ENCODE results near the gene SLC35F1.

DNA sequence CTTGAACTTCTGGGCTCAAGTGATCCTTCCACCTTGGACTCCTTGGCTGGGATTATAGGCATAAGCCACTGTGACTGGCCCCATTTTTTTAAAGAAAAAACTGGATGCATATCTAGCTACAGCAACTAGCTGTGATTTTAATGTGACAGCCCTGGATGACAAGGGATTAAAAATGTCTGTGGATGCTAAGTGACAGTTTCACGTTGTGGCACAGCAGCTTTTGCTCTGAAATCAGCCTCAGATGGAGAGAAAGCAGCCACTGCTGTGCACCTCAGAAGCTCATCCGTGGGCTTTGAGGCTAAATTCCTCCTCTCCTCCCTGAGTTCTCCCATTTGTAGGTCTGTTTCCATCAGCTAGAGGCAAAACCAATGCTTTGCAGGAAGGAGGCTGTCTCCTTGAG, 195.3 kb downstream of the SLC35F1 start:
- TF ChIP-seq POLR2A (IDR thresholded peaks at IDR 0.05) = no peak
- TF ChIP-seq, protein P1, sequence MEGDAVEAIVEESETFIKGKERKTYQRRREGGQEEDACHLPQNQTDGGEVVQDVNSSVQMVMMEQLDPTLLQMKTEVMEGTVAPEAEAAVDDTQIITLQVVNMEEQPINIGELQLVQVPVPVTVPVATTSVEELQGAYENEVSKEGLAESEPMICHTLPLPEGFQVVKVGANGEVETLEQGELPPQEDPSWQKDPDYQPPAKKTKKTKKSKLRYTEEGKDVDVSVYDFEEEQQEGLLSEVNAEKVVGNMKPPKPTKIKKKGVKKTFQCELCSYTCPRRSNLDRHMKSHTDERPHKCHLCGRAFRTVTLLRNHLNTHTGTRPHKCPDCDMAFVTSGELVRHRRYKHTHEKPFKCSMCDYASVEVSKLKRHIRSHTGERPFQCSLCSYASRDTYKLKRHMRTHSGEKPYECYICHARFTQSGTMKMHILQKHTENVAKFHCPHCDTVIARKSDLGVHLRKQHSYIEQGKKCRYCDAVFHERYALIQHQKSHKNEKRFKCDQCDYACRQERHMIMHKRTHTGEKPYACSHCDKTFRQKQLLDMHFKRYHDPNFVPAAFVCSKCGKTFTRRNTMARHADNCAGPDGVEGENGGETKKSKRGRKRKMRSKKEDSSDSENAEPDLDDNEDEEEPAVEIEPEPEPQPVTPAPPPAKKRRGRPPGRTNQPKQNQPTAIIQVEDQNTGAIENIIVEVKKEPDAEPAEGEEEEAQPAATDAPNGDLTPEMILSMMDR (IDR thresholded peaks at IDR 0.05) = no peak

All from prostate gland (tissue), 2 donors.